HTERT RPE-1 (cell line): ENCODE results near the gene MYLK2.

ENCODE experiments used
- in situ Hi-C: fragments of 300-500 bp; cut with MboI; formaldehyde crosslinking; loops from 4 replicates; pipeline ENCODE4 v1.14.3; 2020; ENCODE audit warnings: low sequenced_read_pairs

The MYLK2 gene

GRCh38 chr20:31869942-31870725, 51.0 kb downstream of the MYLK2 start, which contains the start of the genes DUSP15 and TTLL9:
TSS of gene DUSP15 (minus strand) at chr20:31870527. CDS start at chr20:31870337, 190 bp downstream.
TSS of gene TTLL9 (plus strand) at chr20:31870634. CDS start at chr20:31871127, 493 bp downstream.
- in situ Hi-C loops, result no loop called here

DNA sequence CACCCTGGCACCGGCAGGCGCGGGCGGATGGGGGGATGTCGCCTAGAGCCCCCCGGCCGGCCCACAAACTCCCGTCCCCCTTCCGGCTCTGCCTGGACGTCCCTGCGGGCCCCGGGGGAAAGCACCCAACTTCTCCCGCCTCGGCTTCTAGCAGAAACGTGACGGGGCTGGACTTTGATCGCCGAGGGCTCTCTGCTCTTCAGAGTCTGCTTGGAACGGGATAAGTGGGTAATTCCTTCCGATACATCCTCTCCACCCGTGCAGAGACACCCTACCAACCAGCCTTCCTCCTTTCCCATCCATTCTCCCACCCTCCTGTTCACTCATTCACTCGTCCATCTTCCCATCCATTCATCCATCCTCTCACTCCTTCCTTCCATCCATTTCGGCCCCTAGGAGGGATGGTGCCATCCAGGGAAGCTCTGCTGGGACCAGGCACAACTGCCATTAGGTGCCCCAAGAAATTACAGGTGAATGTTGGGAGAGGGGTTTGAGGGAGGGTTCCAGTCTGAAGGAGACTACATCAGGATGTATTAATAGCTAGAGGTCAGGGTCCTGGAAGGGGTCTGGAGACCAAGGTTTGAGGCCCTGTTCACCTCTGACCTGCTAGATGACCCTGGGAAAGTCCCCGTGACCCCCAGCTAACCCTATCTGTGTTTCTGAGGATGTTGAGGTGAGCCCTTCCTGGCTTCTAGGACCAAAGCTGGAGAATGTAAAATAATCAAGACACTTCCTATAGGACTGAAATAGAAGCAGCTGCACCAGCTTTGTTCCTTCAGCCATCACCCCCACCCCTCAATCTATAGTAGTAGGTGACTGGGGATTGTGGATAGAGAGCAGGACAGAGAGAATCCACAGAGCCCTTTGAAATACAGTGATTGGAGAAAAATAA, 51.8 kb downstream of the MYLK2 start:
- in situ Hi-C loops, result no loop called here

DNA sequence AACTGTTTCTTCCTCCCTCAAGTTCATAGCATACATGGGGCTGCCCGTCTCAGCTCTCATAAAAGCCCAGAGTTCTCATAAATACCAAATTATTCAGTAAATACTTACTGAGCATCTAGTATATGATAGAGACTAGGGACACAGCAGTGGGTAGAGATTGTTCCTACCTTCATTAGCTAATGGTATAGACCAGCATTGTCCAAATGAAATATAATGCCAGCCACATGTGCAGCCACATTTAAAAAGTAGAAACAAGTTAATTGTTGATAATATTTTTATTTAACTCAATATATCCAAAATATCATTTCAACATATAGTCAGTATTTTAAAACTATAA, 52.4 kb downstream of the MYLK2 start:
- in situ Hi-C loops, result no loop called here

DNA sequence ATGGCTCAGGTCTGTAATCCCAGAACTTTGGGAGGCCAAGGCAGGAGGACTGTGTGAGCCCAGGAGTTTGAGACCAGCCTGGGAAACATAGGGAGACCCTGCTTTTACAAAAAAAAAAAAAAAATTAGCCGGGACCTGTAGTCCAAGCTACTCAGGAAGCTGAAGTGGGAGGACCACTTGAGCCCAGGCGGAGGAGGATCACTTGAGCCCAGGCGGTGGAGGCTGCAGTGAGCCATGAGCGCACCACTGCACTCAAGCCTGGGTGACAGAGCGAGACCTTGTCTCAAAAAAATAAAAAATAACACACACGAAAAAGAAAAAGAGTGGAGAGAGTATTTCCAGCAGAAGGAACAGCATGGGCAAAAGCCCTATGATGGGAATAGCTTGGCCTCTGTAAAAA, 53.2 kb downstream of the MYLK2 start:
- in situ Hi-C loops, result no loop called here

GRCh38 chr20:31875671-31876070, 56.5 kb downstream of the MYLK2 start:
- in situ Hi-C loops, result no loop called here

DNA sequence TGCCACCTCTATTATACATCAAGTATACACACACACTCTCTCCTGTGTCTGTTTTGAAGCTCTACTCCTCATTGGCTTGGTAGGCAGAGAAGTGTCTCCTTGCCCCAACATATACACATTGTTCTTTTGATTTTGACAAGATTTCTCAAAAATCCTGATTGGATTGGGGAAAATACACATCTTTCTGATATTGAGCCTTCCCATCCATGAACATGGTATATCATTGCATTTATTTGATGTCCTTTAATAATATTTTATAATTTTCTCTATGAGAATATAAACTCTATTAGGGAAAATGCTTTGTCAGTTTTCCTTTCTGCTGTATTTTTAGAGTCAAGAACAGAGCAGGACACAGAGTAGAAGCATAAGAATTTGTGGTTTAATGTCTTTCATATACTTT, 58.5 kb downstream of the MYLK2 start:
- in situ Hi-C loops, result no loop called here

DNA sequence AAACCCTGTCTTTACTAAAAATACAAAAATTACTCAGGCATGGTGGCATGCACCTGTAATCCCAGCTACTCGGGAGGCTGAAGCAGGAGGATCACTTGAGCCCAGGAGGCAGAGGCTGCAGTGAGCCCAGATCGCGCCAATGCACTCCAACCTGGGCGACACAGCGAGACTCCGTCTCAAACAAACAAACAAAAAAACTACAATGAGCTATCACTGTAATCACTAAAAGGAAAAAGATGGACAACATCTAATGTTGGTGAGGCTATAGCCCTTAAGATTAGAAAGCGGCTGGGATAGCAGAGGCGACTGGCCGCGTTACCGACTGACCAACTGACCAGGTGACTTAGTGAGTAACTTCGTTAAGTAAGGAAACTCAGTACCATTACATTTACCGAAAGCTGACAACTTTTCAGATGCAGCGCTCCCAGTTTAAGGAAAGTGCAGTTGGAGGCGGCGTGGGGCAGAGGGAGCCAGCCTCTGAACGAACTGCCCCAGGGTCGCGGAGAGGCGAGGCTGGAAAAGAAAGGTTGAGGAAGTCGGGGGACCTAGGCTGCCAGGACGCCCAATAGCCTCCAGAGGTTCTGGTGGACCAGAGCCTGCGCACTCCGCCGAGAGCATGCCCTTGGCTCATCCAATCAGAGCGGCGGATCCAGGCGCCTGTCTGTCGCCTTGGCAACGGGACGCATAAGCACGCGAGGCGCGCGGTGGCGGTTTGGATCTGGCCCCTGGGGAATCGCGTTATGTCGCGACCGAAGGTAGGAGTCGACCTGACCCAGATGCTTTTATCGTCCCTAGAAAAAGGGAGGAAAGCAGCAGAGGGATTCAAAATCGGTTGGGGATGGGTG, 60.2 kb downstream of the MYLK2 start:
- in situ Hi-C loops, result no loop called here

- in situ Hi-C loops, result no loop called here
These were observed 62.8 kb downstream of the MYLK2 start for GRCh38 chr20:31881945-31882344.

DNA sequence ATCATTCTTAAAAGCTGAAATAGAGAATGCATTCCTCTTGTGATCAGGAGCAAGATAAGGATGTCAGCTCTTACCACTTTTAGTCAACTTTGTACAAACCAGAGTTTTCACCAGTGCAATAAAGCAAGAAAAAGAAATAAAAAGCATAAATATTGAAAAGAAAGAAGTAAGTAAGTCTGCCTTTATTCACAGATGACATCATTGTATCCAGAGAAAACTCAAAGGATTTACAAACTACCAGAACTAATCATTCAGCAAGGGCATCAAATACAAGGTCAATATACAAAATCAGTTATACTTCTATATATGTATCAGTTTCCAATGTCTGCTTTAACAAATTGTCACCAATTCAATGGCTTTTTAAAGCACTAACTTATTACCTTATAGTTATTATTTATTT, 64.7 kb downstream of the MYLK2 start:
- in situ Hi-C loops, result no loop called here
